Mammary epithelial cell (primary cell): Measurements from ENCODE around the gene ITGB7.

ENCODE experiments used
- EZH2 ChIP-seq: IDR thresholded peaks from 2 replicates; pipeline ENCODE4 v1.6.1; 2012; ENCODE audit warnings: low read length, inconsistent platforms, borderline replicate concordance
- TF ChIP-seq, protein P1 (sequence below), 2 donors: IDR thresholded peaks in 1 of 2; conservative IDR thresholded peaks in 1 of 2; 2 replicates each; pipeline ENCODE4 v1.5.1; 2011 to 2012; ENCODE audit warnings: inconsistent platforms in 2 of 2, low read length in 2 of 2, mild to moderate bottlenecking in 2 of 2, control low read depth in 1 of 2, low read depth in 1 of 2; ENCODE audit not compliant: insufficient read depth in 1 of 2; ENCODE audit errors: extremely low read depth in 1 of 2

DNA sequence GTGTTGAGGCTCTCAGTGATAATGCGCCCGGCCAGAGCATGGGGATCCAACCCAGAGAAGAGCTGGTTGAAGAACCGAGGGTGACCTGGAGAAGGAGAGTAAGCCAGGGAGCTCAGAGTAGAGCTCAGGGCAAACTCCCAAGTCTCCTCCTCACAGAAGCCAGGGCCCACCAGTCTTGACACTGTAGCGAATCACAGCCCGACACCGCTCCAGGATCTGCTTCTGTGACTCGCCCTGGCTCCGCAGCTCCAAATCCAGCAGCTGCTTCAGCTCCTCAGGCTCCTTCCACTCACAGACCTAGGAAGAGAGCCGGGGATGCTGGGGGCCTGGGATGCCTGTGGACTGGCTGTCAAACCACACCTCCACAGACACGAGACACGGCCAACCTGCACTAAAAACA is 34.7 kb downstream of the ITGB7 start:
- TF ChIP-seq, protein P1, sequence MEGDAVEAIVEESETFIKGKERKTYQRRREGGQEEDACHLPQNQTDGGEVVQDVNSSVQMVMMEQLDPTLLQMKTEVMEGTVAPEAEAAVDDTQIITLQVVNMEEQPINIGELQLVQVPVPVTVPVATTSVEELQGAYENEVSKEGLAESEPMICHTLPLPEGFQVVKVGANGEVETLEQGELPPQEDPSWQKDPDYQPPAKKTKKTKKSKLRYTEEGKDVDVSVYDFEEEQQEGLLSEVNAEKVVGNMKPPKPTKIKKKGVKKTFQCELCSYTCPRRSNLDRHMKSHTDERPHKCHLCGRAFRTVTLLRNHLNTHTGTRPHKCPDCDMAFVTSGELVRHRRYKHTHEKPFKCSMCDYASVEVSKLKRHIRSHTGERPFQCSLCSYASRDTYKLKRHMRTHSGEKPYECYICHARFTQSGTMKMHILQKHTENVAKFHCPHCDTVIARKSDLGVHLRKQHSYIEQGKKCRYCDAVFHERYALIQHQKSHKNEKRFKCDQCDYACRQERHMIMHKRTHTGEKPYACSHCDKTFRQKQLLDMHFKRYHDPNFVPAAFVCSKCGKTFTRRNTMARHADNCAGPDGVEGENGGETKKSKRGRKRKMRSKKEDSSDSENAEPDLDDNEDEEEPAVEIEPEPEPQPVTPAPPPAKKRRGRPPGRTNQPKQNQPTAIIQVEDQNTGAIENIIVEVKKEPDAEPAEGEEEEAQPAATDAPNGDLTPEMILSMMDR (conservative IDR thresholded peaks at IDR 0.05 in 1 of 2, IDR thresholded peaks at IDR 0.05 in 1 of 2; ENCODE audit: extremely low read depth in 1 of 2, insufficient read depth in 1 of 2, low read depth in 1 of 2, low read length in 2 of 2), result no peak
- no peak for TF ChIP-seq EZH2
